Measurements from ENCODE around the gene ATP8B4.
A peak's percentile ranks its signal among the peaks of the same experiment; 100 is the strongest.
"Not testable (repeated sequence)": the region's sequence is repeated elsewhere in the genome, so short reads cannot be mapped to it uniquely, and the experiment has no call there.

The ATP8B4 gene

GRCh38 chr15:50107591-50108408 lies 11.2 kb downstream of the ATP8B4 start:
- DNase-seq: peak; percentile 25

- DNase-seq: no peak
Measured at GRCh38 chr15:50107157-50107556, 11.9 kb downstream of the ATP8B4 start.

DNA sequence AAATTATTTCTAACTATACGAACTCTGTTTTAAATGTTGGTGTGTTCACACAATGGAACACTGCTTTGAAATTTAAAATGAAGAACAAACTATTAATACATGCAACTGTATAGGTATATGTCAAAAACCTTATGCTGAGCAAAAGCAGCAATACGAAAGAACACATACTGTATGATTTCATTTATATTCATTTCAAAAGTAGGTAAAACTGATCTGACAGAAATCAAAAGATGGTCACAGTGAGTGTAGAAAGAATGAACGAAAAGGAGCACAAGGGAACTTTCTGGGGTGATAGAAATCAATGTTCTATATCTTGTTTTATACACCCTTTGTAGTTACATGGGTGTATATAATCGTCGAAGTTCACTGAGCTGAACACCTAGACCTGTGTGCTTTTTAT lies 12.6 kb downstream of the ATP8B4 start:
- DNase-seq: no peak

- no peak for DNase-seq
Measured at GRCh38 chr15:50100486-50100885, 18.5 kb downstream of the ATP8B4 start.

- no peak for DNase-seq
Measured at GRCh38 chr15:50098545-50098944, 20.5 kb downstream of the ATP8B4 start.

DNA sequence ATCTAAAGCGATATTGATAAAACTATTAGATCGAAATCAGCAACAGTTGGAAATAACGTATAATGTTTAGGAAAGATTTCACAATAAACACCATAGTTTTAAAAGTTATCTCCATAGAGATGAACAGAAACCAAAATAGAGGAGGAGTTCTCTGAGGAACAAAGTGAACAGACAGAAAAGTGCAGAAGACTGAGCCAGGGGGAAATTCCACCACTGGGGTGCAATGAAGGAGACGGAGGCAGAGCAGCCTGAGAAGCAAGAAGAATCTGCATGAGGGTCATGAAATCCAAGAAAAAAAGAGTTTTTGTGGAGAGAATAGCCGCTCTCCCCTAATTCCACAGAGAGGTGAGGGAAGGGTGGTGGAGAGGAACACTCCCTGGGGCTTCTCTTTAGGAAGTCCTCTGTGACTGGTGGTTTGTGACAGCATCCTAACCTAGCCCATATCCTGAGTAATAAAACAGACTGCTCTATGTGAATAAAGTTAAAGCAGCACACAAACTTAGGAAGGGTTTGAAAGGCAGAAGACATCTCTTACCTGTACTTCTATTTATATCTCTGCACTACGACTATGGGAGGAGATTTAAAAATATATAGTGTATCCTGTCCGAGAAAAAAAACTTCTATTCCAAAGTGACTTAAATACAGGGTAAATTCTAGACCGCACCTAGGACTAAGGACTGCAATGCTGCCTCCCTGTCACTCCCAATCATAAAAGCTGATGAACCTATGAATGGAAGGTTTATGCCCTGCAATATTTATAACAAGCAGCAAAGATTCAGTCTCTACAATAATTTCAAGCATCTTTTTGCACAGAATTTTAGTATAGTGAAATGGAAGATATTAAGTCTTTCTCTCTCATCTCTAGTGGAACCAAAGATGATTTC lies 22.9 kb downstream of the ATP8B4 start:
- DNase-seq: no peak

- not testable (repeated sequence) for DNase-seq
Measured at GRCh38 chr15:50089386-50089785, 29.6 kb downstream of the ATP8B4 start.

DNA sequence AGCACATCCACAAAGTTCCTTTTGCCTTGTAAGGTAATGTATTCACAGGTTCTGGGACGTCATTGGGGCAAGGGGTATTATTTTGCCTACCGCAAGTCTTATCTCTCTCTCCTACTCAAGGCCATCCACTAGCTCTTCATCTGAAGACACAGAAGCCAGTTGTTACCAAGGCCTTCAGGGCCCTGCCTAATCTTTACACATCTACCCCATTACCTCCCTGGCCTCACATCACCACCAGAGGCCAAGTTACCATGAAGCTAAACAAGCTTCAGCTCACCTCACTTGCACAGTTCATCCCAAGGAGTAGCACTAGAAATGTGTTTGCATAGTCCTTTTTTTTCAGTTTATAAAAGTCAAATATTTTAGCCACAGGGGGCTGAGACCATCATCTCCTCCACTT lies 34.1 kb downstream of the ATP8B4 start:
- DNase-seq: no peak

- no peak for DNase-seq
Measured at GRCh38 chr15:50083424-50084025, 35.5 kb downstream of the ATP8B4 start.

DNA sequence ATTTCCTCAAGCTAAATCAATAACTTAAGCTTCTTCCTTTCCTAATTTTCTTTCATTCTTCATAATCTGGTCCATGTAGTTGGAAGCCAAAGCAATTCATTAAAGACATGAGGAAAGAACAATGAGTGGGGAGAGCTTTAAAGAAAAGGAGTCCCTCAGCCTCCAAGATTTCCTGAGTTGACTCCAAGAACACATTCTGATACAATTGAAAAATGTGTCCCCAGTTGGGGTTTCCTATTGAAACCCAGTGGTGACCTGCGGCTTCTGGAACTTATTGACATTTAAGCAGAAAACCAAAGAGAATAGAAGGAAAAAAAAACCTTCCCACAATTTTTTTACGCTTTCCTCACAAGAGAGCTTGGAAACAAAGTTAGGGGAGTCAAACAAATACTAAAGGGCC lies 37.0 kb downstream of the ATP8B4 start:
- DNase-seq: no peak

DNA sequence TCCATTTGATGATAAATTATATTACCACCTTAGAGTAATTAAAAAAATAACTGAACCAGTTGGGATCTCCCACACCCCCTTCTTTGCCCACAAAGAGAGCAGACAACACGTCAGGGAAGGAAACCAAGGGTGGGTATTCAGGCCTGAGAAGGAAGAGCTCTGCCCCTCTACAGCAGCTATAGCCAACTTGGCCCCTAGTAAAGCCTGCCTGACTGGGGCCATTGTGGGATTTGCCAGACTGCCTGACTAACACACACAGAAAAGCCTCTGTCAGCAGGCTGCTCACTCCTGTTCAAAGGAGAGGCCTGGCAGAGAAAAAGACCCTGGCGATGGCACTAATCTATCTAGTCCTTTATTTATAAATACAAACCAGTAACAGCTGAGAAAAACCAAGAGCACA lies 41.4 kb downstream of the ATP8B4 start:
- no peak for DNase-seq

DNA sequence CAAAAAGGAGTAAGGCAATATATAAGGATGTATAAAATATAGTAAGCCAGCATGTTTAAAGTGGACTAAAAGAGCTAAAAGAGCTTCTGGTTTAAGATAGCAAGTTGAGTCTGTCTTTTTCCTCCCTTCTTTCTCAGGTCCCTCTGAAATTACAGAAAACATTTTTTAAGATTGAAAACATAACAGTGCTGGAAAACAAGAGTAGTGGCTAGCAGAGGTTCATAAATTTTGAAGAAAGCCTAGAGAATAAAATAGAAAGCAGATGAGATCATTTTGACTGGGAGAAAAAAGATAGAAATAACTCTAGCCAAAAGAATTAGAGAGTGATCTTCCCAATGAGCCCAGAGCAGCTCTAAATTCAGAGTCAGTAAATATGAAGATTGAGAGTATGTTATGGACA lies 41.9 kb downstream of the ATP8B4 start:
- DNase-seq: no peak

DNA sequence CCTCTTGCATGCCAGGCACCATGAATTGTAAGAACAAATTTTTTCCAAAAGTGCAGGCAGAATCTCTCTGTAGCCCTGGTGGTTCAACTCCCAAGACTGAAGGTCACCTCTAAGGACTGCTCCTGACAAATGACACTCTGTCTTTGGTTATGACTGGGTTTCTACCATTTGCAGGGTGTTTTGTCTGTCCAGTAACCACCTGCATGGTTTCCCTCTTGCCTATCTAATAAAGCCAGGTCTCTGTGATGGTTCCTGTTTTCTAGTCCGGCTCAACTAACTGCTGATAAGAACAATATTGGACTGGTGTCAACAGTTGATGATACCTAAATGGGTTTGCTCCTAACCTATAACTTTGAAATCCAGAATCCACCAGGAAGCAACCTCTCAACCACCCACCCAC lies 43.7 kb downstream of the ATP8B4 start:
- DNase-seq: no peak

GRCh38 chr15:50071551-50072258 lies 47.3 kb downstream of the ATP8B4 start:
- DNase-seq: no peak

DNA sequence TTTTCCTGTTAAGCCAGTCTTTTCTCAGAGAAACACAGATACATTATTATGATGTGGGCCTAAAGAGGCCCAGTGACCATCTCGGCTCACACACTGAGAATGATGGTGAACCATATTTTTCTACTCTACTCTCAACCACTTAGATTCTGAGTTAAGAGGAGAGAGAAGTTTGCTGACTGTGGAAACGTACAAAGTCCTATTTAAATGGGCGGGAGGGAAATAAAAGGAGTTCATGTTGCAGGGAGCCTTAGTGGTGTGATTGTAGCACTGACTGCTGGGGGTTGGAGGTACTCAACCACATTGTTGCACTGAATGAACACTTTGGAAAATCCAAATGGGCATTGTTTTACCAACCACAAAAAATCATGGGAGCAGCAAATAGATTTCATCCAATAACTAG lies 51.0 kb downstream of the ATP8B4 start:
- DNase-seq: no peak

- no peak for DNase-seq
Measured at GRCh38 chr15:50067254-50067653, 51.8 kb downstream of the ATP8B4 start.

- no peak for DNase-seq
Measured at GRCh38 chr15:50066666-50067065, 52.4 kb downstream of the ATP8B4 start.

DNA sequence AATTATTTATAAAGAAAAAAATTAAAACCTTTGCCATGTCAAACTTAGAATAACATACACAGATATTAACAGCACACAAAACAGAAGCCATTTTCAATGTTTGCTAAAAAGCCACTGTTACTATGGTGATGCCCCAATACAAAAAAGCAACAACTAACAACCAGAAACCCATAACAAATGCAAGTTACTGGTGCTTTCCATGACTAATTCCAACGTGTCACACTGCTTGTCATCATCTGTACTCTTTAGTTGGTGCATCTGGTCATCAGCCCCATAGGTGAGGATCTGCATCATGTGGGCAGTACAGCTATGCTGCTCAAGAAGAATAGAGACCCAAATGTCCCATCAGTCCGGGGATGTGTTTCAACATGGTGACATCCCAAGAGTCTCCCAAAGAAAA lies 52.8 kb downstream of the ATP8B4 start:
- DNase-seq: peak; percentile 17

DNA sequence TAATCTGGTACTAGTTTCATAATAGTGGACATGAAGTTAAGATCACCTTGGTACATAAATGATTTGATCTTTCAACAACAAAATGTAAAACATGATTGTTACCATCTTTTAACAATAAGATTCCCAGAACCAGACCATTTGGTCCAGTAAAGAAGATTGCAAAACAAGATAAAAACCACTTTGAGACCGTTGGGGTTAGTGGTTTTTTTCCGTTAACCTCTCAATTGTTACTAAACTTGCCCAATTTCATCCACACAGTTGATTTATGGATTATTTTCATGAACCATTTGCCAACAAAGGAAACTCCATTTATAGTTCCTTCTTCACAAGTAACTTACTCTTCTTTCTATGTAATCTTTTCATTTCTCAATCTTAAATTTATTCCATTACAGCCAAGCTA lies 53.8 kb downstream of the ATP8B4 start:
- no peak for DNase-seq

DNA sequence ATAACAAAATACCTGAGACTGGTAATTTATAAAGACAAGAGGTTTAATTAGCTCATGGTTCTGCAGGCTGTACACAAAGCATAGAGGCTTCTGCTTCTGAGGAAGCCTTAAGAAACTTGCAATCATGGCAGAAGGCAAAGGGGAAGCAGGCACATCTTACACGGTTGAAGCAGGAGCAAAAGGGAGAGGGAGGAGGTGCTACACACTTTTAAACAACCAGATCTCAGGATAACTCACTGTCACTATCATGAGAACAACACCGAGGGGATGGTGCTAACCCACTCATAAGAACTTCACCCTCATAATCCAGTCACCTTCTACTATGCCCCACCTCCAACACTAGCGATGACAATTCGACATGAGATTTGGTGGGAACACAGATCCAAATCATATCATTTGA lies 54.4 kb downstream of the ATP8B4 start:
- DNase-seq: no peak

- no peak for DNase-seq
Measured at GRCh38 chr15:50063226-50063625, 55.8 kb downstream of the ATP8B4 start.

DNA sequence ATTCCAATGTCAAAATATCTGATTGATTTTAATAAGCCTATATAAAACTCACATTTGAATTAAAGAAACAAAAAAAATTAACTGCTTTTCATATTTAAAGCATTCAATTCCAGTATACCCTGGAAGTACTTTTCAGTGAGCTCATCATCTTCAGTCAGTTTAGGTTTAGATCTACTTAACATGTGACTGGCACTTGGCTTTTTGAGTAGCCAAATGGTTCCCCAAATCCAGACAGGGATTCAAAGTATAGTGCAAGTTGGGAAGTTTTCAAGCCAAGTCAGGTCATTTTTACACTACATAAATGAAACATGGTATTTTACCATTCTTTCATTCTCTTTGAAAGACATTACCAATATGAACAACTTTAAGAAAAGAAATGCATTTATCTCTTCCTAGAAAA lies 57.5 kb downstream of the ATP8B4 start:
- no peak for DNase-seq

DNA sequence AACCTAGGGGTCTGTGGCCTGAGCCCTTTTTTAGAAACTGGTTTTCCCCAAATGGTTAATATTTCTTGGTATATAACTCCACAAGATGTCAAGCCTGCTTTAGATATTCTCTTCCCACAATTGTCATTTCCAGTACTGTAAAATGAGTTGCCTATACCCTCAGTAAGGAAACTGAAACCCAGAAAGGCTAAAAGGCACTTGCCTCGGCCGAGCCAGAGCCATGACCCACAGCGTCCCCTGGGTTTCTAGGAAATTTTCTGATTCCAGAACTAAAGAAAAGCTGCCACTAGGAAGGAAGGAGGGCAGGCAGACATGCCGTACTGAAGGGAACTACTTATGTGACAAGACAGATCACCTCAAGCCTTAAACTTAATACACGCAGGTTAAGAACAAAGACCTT lies 59.1 kb downstream of the ATP8B4 start:
- DNase-seq: no peak

Measured in CD4-positive, alpha-beta T cell treated with Interleukin-10 for 1 hour (primary cell).